Peyer's patch (tissue), 4 donors: ENCODE measurements around the gene TPBGL.

ENCODE experiments used
- POLR2A ChIP-seq, 2 donors: fragments of 450-650 bp; IDR thresholded peaks; one replicate each; pipeline ENCODE4 v1.5.1; 2017; ENCODE audit warnings: antibody characterized with exemption in 2 of 2, mild to moderate bottlenecking in 2 of 2, moderate library complexity in 2 of 2
- TF ChIP-seq, protein P1 (sequence below), 6 experiments: fragments of 450-650 bp in 4 of 6; fragments of 200-600 bp in 2 of 6; sonication (generic) in 1 of 6; IDR thresholded peaks; one replicate each; pipeline ENCODE4 v1.5.1; 2017 to 2019; ENCODE audit warnings: antibody characterized with exemption in 6 of 6, mild to moderate bottlenecking in 3 of 6, moderate library complexity in 1 of 6

DNA sequence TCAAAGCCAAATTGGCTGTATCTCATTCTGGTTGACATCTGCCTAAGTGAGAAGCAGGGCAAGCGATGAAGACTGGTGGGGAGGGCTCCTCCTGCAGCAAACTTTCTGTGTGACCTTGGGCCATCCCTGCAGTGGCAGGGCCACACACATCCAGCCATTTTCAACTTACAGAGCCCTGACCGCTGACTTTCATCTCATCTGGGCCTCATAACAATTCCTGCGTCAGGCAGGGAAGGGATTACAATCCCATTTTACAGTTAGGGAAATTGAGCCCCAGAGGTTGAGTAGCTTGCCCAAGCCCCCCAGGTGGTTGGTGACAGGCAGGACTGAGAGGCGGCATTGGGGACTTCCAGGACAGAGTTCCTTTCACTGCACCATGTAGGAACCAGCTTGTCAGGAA, 21.9 kb downstream of the TPBGL start:
- TF ChIP-seq, protein P1, sequence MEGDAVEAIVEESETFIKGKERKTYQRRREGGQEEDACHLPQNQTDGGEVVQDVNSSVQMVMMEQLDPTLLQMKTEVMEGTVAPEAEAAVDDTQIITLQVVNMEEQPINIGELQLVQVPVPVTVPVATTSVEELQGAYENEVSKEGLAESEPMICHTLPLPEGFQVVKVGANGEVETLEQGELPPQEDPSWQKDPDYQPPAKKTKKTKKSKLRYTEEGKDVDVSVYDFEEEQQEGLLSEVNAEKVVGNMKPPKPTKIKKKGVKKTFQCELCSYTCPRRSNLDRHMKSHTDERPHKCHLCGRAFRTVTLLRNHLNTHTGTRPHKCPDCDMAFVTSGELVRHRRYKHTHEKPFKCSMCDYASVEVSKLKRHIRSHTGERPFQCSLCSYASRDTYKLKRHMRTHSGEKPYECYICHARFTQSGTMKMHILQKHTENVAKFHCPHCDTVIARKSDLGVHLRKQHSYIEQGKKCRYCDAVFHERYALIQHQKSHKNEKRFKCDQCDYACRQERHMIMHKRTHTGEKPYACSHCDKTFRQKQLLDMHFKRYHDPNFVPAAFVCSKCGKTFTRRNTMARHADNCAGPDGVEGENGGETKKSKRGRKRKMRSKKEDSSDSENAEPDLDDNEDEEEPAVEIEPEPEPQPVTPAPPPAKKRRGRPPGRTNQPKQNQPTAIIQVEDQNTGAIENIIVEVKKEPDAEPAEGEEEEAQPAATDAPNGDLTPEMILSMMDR (IDR thresholded peaks at IDR 0.05), result no peak
- TF ChIP-seq POLR2A (IDR thresholded peaks at IDR 0.05), result no peak
